ENCODE results near the gene VPS4B.

The VPS4B gene

DNA sequence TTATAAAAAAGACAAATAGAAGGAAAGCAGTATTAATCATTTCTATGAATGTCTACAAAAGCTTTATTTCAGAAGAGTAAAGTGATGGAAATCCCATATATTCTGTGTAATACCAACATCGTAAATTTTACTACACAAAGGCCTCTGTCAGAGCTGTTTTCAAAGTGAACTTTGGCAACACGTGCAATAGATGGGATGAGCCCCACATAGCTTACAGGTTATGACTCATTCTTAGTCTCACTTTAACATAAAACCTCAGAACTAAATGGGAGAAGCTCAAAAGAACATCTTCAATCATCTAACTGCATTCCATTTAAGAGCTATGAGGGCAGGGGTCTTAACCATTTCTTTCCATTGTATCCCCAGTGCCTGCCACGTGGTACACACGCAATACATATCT, 11.5 kb downstream of the VPS4B start:
- no peak overlapping the region for H3K4me3 ChIP-seq (ENCODE audit: low read depth, low read length)
- no peak for TF ChIP-seq CTCF (IDR thresholded peaks at IDR 0.05; ENCODE audit: low read depth, low read length, missing control alignments)
- DNase-seq (ENCODE audit: low read depth): no peak

DNA sequence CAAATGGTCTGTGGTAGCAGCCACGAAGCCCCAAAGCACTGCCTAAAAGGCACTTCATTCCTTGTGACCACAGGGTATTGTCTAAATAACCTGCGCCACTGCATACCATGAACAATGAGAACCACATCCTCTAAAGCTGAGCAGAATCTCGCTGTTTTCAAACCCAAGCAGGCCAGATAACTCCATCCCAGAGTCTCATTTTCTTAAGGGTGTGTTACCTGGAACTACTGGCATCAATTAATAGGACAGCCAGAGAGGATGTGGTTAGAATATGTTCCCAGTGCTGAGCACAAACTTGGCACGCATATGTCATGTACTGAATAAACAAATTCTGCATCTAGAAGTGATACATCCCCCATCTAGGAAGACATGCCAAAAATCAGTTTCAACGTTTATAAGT, 13.0 kb downstream of the VPS4B start:
- TF ChIP-seq CTCF (IDR thresholded peaks at IDR 0.05; ENCODE audit: low read depth, low read length, missing control alignments): no peak
- no peak for DNase-seq (ENCODE audit: low read depth)
- H3K4me3 ChIP-seq (ENCODE audit: low read depth, low read length): no peak overlapping the region

DNA sequence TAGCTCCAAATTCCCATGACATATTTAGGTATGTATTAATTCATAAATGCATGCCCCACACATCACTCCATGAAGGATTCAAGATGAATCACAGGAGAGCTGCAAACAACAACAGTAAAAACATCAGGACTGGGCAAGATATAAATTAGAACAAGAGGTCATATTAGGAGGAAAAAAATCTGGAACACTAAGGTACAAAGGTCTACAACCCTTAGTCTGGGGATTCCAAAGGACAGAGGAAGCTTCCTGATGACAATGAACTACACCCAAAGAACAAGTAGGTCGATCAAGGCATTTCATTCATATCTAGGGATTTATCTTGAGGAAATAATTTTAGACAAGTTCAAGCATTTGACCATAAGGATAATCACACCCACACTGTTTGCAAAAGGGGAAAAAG, 14.5 kb downstream of the VPS4B start:
- no peak for TF ChIP-seq CTCF (IDR thresholded peaks at IDR 0.05; ENCODE audit: low read depth, low read length, missing control alignments)
- no peak overlapping the region for H3K4me3 ChIP-seq (ENCODE audit: low read depth, low read length)
- no peak for DNase-seq (ENCODE audit: low read depth)

DNA sequence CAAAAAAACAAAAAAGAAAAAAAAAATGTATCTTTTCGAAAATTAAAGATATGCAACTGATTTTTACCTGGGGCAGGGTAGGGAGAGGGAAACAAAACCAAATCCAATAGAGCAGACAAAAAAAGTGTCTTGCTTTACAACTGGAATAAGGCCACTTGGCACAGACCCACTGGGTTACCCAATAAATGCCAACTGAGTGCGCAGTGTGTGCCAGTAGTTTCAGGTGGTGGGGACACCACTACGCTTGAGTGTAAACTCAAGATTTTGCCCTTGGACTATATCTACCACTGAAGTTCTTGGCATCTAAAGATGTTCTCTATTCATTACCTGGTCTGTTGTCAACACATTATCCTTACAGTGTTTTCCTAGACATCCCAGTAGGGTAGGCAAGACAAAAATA, 16.3 kb downstream of the VPS4B start:
- H3K4me3 ChIP-seq (ENCODE audit: low read depth, low read length): no peak overlapping the region
- no peak for DNase-seq (ENCODE audit: low read depth)
- no peak for TF ChIP-seq CTCF (IDR thresholded peaks at IDR 0.05; ENCODE audit: low read depth, low read length, missing control alignments)

GRCh38 chr18:63402246-63403162, 19.8 kb downstream of the VPS4B start:
- TF ChIP-seq CTCF (IDR thresholded peaks at IDR 0.05; ENCODE audit: low read depth, low read length, missing control alignments): no peak
- DNase-seq (ENCODE audit: low read depth): no peak

GRCh38 chr18:63399300-63399699, 23.0 kb downstream of the VPS4B start:
- DNase-seq (ENCODE audit: low read depth): no peak
- no peak for TF ChIP-seq CTCF (IDR thresholded peaks at IDR 0.05; ENCODE audit: low read depth, low read length, missing control alignments)
- H3K4me3 ChIP-seq (ENCODE audit: low read depth, low read length): no peak overlapping the region

More at GRCh38 chr18:63402246-63403162, 19.8 kb downstream of the VPS4B start:
- no peak overlapping the region for H3K4me3 ChIP-seq (ENCODE audit: low read depth, low read length)

DNA sequence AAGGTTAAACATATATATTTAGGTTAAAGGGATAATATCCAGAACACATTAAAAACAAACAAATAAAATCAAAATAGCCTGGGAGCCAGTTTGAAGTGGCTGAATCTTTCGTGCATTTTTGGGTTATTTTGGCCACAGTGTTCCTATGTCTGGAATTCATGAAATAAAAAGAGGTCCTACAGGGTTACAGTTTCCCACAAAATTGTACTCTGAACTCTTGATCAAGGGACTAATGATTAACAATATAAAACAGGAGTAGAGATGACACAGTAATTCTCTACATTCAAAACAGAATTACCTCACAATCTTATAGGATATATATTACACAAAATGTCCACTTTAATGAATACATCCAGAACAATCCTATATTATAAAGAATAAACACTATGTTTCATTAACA, 24.9 kb downstream of the VPS4B start:
- TF ChIP-seq CTCF (IDR thresholded peaks at IDR 0.05; ENCODE audit: low read depth, low read length, missing control alignments): no peak
- DNase-seq (ENCODE audit: low read depth): no peak

More for the DNA sequence above, 24.9 kb downstream of the VPS4B start:
- no peak overlapping the region for H3K4me3 ChIP-seq (ENCODE audit: low read depth, low read length)
